Small intestine (tissue), 7 donors: ENCODE results near the gene CCDC187. TPM values are rescaled to one million over a fixed set of nuclear protein-coding genes. Genes with fewer than 3 reads are reported as not detected.

ENCODE experiments used
- DNase-seq, 2 donors: peaks; one replicate each; pipeline versions ENCODE4 v3.0.0 to v3.0.0-alpha.2; 2013
- FAIRE-seq: peaks from 2 replicates; lab custom pipeline; 2012; peaks lifted over from hg19 to GRCh38; lab: Jason Lieb, UNC
- H3K27ac ChIP-seq, 3 donors: one replicate each; pipeline ENCODE4 v1.5.1; 2013; ENCODE audit warnings: low read length in 2 of 3, mild to moderate bottlenecking in 2 of 3, control low read depth in 1 of 3, inconsistent platforms in 1 of 3, low read depth in 1 of 3, moderate library complexity in 1 of 3
- H3K27me3 ChIP-seq, 3 donors: one replicate each; pipeline ENCODE4 v1.6.1; 2013; ENCODE audit warnings: low read length in 3 of 3, inconsistent platforms in 1 of 3; ENCODE audit not compliant: control insufficient read depth in 3 of 3, insufficient read depth in 3 of 3
- H3K36me3 ChIP-seq, 3 donors: one replicate each; pipeline ENCODE4 v1.6.1; 2013; ENCODE audit warnings: low read length in 3 of 3, inconsistent platforms in 1 of 3, low read depth in 1 of 3, mild to moderate bottlenecking in 1 of 3, moderate library complexity in 1 of 3; ENCODE audit not compliant: control insufficient read depth in 3 of 3, insufficient read depth in 2 of 3
- H3K4me1 ChIP-seq, 3 donors: one replicate each; pipeline ENCODE4 v1.6.1; 2013; ENCODE audit warnings: low read length in 2 of 3, inconsistent platforms in 1 of 3, low read depth in 1 of 3, mild to moderate bottlenecking in 1 of 3, moderate library complexity in 1 of 3; ENCODE audit not compliant: control insufficient read depth in 3 of 3, insufficient read depth in 2 of 3
- H3K4me3 ChIP-seq, 3 donors: one replicate each; pipeline ENCODE4 v1.5.1; 2013; ENCODE audit warnings: low read length in 3 of 3, control low read depth in 1 of 3, inconsistent platforms in 1 of 3, low read depth in 1 of 3, mild to moderate bottlenecking in 1 of 3, moderate library complexity in 1 of 3
- H3K9me3 ChIP-seq, 2 donors: one replicate each; pipeline ENCODE4 v1.6.1; 2013; ENCODE audit warnings: low read depth in 1 of 2, low read length in 1 of 2; ENCODE audit not compliant: control insufficient read depth in 2 of 2, insufficient read depth in 1 of 2
- WGBS, 3 donors: extraction: QIAGEN DNeasy Blood & Tissue Kit; methylation state at CpG; one replicate each; pipeline ENCODE4 v1.1.7; 2013; 5-methylcytosine and 5-hydroxymethylcytosine counted together
- polyA plus RNA-seq, 4 donors: library from polyadenylated mRNA; stranded (reverse) in 3 of 4; unstranded in 1 of 4; fragments of 200-250 nt in 3 of 4; fragments of 120-200 nt in 1 of 4; gene quantifications; one replicate each; pipeline versions ENCODE4 v1.2.1 to v1.2.3, GENCODE V29; 2013
- donor health status: healthy with polysubstance abuse.
- donor health status: control.
- donor health status: control.
- donor health status: Bipolar disorder and iron deficiency.
- donor health status: healthy.

Gene CCDC187
- polyA plus RNA-seq, 4 donors = 0.01 to 2.7 TPM; not detected in 2

DNA sequence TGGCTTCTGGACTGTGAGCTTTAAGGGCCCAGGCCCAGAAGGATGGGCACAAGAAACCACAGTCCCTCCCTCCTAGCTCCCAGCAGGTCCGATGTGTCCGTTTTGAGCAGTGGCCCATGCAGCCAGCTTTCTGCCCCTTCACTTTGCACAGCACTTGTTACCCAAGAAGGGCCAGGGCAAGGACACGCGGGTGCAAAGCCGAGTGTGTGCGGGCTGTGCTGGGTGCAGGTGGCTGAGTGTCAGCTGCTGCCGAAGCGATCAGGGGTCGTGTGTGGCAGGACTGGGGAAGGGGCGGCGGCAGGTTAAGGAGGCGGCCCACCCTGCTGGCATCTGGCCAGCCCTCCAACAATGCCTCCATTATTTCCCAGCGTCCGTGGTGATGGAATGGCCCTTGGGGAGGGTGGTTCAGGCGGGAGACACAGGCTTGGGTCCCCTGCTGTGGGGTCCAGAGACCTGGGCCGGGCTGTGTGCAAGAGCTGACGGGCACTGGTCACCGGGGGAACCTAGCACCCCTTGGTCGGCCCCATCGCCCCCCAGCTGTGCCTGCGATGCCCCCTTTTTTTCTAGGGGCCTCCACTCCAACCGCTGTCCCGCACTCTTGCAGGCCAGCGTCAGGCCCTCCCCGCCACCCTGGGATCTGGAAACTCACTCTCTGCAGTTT lies 99.6 kb downstream of the CCDC187 start:
- peaks cover 31 to 53% (median 40%) of the 10 kb centered on the region in 3 donors for H3K27me3 ChIP-seq

DNA sequence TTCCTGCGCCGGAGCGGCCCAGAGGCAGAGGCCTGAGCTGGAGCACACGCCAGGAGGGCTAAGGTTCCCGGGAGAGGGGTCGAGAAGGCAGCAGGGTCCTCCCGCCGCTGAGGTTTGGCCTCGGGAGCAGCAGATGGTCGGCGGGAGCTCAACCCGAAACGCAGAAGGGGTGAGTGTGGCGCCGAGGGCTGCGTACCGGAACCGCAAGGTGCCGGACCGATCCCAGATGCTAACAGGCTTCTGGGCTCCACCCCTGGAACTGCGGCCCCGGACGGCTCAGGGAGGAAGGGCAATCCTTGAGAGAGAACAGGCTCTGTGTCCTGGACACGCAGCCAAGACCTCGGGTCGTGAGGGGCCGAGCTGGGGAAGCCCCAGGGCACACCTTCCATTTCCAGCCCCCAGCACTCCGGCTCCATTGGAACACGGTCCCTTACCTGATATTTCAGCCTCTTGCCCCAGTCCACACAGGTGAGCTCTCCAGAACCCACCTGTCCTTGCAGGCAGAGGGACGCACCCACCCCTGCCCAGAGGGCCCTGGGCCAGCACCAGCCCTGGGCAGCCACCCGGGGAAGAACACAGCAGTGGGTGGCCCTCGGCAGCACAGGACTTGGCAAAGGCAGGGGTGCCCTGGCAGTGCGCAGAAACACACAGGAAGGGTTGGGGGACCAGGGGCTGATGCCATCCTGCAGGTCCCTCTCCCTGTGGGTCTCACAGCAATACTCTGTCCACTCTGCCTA lies 100.3 kb downstream of the CCDC187 start:
- Histone ChIP-seq H3K9me3 (no peaks in the 10 kb centered on the region), H3K27ac (no peak overlapping the region), H3K27me3 (peaks cover 38 to 55% (median 42%) of the 10 kb centered on the region in 3 donors), H3K36me3 (peaks cover 0 to 16% (median under 1%) of the 10 kb centered on the region in 3 donors), H3K4me3 (no peak overlapping the region), H3K4me1 (no peaks in the 10 kb centered on the region)
- 22 to 27% (median 26%) methylated on average over 30 to 33 of the region's 33 CpGs for WGBS, 3 donors
- DNase-seq (no peak), FAIRE-seq (no peak)

More for the DNA sequence above, 99.6 kb downstream of the CCDC187 start:
- H3K36me3 ChIP-seq = peaks cover 3 to 23% (median 3%) of the 10 kb centered on the region in 3 donors
- DNase-seq (no peak), FAIRE-seq (no peak)
- H3K4me1 ChIP-seq = no peaks in the 10 kb centered on the region
- no peak overlapping the region for H3K27ac ChIP-seq
- no peaks in the 10 kb centered on the region for H3K9me3 ChIP-seq
- 53 to 56% (median 54%) methylated on average over 25 of the region's 25 CpGs for WGBS, 3 donors
- H3K4me3 ChIP-seq = no peak overlapping the region

DNA sequence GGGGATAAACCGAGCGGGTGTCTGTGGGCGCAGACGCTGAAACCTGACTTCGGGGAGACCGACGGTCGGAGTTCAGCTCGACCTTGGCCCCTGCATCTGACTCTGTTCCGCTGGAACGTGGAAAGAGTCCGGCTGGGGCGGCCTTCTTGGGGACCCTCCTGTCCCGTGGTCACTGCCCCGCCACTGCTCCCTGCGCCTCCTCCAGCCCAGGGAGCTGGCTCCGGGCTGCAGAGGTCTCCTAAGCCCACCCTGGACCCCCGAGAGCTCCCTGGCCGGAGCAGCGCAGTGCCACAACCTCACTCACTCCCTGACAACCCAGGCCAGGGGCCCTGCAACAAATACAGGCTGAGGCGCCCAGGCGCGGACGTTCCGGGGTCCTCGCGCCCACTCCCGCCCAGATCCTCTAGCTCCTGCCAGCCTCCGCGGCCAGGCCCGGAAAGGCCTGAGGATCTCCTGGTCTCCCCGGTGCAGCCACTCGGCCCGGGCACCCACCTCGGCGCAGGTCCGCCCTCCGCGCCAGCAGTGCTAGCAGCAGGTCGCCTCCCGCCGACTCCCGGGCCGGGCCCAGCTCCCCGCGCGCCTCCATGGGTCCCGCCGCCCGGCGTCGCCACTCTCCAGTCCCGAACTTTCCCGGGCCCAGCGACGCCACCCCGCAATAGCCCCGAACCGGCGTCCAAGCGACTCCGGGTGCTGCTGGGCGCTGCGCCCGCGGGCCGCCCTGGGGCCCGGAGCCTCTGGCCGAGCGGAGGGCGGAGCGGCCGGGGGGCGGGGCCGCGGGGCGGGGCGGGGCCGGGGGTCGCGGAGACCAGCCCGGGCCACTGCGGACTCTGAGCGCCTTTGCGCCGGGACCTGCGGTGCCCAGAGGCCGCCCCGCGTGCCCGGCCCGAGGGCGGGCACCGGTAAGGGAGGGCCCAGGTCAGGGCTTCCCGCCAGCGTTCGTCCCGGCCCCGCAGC lies 101.2 kb downstream of the CCDC187 start:
- no peak for FAIRE-seq
- H3K4me1 ChIP-seq = no peaks in the 10 kb centered on the region
- no peak for DNase-seq
- 13 to 30% (median 22%) methylated on average over 59 to 99 of the region's 99 CpGs for WGBS, 3 donors
- no peak overlapping the region for H3K27ac ChIP-seq
- no peak overlapping the region for H3K4me3 ChIP-seq
- peaks cover 45 to 63% (median 50%) of the 10 kb centered on the region in 3 donors for H3K27me3 ChIP-seq
- H3K9me3 ChIP-seq = no peaks in the 10 kb centered on the region
- H3K36me3 ChIP-seq = peaks cover 0 to 12% (median 0%) of the 10 kb centered on the region in 3 donors

DNA sequence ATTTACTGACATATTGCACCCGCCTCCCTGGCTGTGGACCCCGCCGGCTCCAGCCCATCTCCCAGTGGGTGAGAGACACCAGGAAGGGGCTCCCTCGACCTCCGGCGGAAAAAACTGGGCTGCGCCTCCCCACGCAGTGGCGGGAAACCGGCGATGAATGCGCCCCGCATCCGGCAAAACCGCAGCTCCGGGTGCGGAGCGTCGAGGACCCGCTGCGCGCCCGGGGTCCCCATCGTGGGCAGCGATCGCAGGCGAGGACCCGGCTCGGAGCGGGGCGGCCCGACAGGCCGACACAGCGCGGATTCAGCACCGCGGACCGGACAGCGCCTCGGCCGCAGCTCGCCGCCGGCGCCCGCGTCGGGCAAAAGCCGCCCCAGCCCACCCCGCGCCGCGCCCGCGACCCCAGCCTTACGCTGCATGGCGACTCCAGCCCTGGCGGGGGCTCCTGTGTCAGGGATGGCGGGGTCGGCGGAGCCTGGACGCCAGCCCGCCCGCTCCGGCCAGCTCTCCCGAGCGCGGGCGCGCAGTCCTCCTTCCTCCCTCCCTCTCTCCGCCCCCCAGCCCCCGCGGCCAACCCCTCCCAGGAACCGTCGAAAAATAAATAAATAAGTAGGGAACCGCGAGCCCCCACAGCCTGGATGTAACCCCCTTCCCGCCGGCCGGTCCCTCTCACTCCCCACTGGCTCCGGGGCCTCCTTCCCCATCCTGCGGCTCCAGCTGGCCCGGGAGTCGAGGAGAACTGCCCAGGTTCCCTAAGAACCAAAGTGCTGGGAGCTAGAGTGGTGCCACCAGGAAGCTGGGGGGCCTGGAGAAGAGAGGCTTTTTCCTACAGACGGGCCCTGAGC lies 102.1 kb downstream of the CCDC187 start:
- DNase-seq (peak in 1 of 2 donors; percentile 59), FAIRE-seq (no peak)
- no peak overlapping the region for H3K4me3 ChIP-seq
- no peaks in the 10 kb centered on the region for H3K9me3 ChIP-seq
- H3K36me3 ChIP-seq = peaks cover 0 to 8% (median 0%) of the 10 kb centered on the region in 3 donors
- no peaks in the 10 kb centered on the region for H3K4me1 ChIP-seq
- WGBS, 3 donors = 9 to 24% (median 18%) methylated on average over 43 to 85 of the region's 85 CpGs
- no peak overlapping the region for H3K27ac ChIP-seq
- H3K27me3 ChIP-seq = peaks cover 52 to 72% (median 57%) of the 10 kb centered on the region in 3 donors

DNA sequence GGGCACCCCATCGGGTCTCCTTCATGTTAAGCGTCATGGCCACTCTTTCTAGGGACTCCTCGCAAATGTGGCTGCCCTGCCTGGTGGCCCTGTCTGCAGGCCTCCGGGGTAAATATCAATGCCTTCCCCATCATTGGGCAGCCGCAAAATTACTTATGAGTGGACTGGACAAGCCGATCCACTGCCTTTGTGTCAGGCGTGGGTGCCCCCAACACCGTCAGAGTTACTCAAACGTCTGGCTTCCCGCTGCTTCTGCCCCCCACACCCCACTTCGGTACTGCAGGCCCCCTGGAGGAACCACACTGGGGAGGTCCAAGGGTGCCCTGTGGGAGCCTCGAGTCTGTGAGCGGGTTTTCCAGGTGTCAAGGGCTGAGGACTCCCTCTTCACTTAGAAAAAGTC lies 102.7 kb downstream of the CCDC187 start:
- no peak for FAIRE-seq
- WGBS, 3 donors = 59 to 60% (median 60%) methylated on average over 13 of the region's 13 CpGs
- Histone ChIP-seq H3K27me3 (peaks cover 52 to 79% (median 63%) of the 10 kb centered on the region in 3 donors), H3K36me3 (peaks cover 0 to 5% (median 0%) of the 10 kb centered on the region in 3 donors), H3K4me3 (no peak overlapping the region), H3K27ac (no peak overlapping the region), H3K9me3 (no peaks in the 10 kb centered on the region), H3K4me1 (no peaks in the 10 kb centered on the region)
- no peak for DNase-seq

DNA sequence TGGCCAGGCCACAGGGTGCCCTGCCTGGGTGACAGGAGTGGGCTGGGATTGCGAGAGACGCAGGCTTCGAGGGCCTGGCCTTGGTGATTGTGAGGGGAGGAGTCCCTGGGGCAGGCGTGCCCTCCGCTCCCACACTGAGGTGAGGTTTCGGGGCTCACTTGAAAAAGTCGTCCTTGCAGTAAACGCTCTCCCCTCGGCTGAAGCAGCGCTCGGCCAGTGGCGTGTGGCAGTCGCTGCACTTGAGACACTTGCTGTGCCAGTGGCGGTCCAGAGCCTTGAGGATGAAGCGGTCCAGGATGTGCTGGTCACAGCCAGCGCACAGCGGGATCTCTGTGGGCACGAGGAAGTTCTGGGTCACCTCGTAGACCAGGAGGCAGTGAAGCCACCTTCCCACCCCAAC lies 103.5 kb downstream of the CCDC187 start:
- Histone ChIP-seq H3K4me1 (no peaks in the 10 kb centered on the region), H3K27me3 (peaks cover 55 to 83% (median 68%) of the 10 kb centered on the region in 3 donors), H3K36me3 (peaks cover 0 to under 1% (median 0%) of the 10 kb centered on the region in 3 donors), H3K27ac (no peak overlapping the region), H3K9me3 (no peaks in the 10 kb centered on the region), H3K4me3 (no peak overlapping the region)
- FAIRE-seq (no peak), DNase-seq (no peak)
- 60 to 65% (median 61%) methylated on average over 17 to 19 of the region's 19 CpGs for WGBS, 3 donors
